Measurements from ENCODE around the gene CYP4A22. TPM values are rescaled to one million over a fixed set of nuclear protein-coding genes. Genes with fewer than 3 reads are reported as not detected.
"Not testable (repeated sequence)": the region's sequence is repeated elsewhere in the genome, so short reads cannot be mapped to it uniquely, and the experiment has no call there.

Gene CYP4A22, protein sequence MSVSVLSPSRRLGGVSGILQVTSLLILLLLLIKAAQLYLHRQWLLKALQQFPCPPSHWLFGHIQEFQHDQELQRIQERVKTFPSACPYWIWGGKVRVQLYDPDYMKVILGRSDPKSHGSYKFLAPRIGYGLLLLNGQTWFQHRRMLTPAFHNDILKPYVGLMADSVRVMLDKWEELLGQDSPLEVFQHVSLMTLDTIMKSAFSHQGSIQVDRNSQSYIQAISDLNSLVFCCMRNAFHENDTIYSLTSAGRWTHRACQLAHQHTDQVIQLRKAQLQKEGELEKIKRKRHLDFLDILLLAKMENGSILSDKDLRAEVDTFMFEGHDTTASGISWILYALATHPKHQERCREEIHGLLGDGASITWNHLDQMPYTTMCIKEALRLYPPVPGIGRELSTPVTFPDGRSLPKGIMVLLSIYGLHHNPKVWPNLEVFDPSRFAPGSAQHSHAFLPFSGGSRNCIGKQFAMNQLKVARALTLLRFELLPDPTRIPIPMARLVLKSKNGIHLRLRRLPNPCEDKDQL
- total RNA-seq (ENCODE audit: unreplicated experiment) = 0.17 TPM
- long read RNA-seq = 0 reads

DNA sequence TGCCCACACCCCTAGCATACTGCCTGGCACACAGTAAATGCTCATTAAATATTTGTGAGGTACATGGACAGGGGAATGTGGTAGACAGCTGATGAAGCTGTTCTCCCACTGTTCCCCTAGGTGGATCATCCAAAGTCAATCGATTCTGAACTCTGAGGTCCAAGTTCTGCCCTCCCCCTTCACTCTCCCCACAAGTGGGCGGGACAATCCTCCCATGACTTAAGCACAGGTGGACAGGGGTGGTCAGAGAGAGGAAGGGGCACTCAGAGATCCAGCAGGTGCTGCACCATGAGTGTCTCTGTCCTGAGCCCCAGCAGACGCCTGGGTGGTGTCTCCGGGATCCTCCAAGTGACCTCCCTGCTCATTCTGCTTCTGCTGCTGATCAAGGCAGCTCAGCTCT is at the start of gene CYP4A22:
TSS of gene CYP4A22 (plus strand) at position 244 of the 400 bp plus-strand sequence. CDS start at position 289, 45 bp downstream.
- Mint-ChIP-seq H3K27ac (ENCODE audit: unreplicated experiment) (no peak within 1 kb of the TSS), H3K4me1 (ENCODE audit: low read depth, unreplicated experiment) (no peaks in the 10 kb centered on the region), H3K4me3 (ENCODE audit: unreplicated experiment) (no peak within 1 kb of the TSS), H3K36me3 (ENCODE audit: unreplicated experiment) (no peaks in the 10 kb centered on the region), H3K27me3 (ENCODE audit: unreplicated experiment) (no peaks in the 10 kb centered on the region), H3K9me3 (ENCODE audit: unreplicated experiment) (peaks cover 2% of the 10 kb centered on the region)
- TF ChIP-seq, protein P1, sequence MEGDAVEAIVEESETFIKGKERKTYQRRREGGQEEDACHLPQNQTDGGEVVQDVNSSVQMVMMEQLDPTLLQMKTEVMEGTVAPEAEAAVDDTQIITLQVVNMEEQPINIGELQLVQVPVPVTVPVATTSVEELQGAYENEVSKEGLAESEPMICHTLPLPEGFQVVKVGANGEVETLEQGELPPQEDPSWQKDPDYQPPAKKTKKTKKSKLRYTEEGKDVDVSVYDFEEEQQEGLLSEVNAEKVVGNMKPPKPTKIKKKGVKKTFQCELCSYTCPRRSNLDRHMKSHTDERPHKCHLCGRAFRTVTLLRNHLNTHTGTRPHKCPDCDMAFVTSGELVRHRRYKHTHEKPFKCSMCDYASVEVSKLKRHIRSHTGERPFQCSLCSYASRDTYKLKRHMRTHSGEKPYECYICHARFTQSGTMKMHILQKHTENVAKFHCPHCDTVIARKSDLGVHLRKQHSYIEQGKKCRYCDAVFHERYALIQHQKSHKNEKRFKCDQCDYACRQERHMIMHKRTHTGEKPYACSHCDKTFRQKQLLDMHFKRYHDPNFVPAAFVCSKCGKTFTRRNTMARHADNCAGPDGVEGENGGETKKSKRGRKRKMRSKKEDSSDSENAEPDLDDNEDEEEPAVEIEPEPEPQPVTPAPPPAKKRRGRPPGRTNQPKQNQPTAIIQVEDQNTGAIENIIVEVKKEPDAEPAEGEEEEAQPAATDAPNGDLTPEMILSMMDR (IDR thresholded peaks at IDR 0.05; ENCODE audit: partially characterized antibody, unreplicated experiment) = no peak
- no peak for DNase-seq

DNA sequence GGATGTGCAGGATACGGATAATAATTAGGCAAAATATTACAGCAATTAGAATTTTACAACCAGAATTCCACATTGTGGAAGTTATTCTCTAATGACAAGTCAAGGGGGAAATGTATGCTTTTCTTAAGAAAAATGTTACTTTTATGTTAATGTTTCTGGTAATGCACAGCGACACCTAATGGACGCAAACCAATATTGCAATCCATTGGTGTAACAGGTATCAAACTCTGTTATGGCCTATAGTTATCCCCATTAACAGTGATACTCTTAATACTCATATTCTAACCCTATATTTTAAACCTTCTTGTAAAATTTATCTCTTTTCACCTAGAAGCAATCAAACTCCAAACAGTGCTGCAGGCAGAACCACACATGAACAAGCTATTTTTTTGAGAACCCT is 47.9 kb upstream of the CYP4A22 start:
- H3K4me1 Mint-ChIP-seq (ENCODE audit: low read depth, unreplicated experiment); H3K27ac Mint-ChIP-seq (ENCODE audit: unreplicated experiment); H3K36me3 Mint-ChIP-seq (ENCODE audit: unreplicated experiment); H3K9me3 Mint-ChIP-seq (ENCODE audit: unreplicated experiment); H3K4me3 Mint-ChIP-seq (ENCODE audit: unreplicated experiment); H3K27me3 Mint-ChIP-seq (ENCODE audit: unreplicated experiment): not testable (repeated sequence)
- DNase-seq = peak; percentile 34
- TF ChIP-seq, protein P1 (IDR thresholded peaks at IDR 0.05; ENCODE audit: partially characterized antibody, unreplicated experiment) = peak; percentile 76

DNA sequence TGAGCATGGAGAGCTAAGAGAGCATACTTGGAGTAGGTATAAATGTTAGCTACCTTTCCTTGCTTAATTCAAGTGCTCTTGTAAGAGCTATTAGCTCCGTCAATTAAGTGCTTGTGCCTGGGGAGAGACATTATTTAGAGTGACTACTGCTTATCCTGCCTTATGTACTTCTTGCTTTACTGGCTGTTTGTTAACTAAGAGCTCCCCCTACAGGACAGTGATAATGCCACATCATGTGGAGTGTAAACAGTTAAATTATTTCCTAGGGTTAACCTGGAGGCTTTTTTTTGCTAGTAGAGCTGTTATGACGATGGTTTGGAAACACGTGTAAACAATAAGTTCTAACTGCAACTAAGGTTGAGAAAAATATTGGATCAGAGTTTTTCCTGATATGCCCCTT is 45.8 kb upstream of the CYP4A22 start:
- H3K36me3 Mint-ChIP-seq (ENCODE audit: unreplicated experiment); H3K4me1 Mint-ChIP-seq (ENCODE audit: low read depth, unreplicated experiment); DNase-seq; H3K27me3 Mint-ChIP-seq (ENCODE audit: unreplicated experiment); H3K4me3 Mint-ChIP-seq (ENCODE audit: unreplicated experiment); H3K27ac Mint-ChIP-seq (ENCODE audit: unreplicated experiment); H3K9me3 Mint-ChIP-seq (ENCODE audit: unreplicated experiment): not testable (repeated sequence)
- TF ChIP-seq, protein P1 (IDR thresholded peaks at IDR 0.05; ENCODE audit: partially characterized antibody, unreplicated experiment) = peak; percentile 58

DNA sequence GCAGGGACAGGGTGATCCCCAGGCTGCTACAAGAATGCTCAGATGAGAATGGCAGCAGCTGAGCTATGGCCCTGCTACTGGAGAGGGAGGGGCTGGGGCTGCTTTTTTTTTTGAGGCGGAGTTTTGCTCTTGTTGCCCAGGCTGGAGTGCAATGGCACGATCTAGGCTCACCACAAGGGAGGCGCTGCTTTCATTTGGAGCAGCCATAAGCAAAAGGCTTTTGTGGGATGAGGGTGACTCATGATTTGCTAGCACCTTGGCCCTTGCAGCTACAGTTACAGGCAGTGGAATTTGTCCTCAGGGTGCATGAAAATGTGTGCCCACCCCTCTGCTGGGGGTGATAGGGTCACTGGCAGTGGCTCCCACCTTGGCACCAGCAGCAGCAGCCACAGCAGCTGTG is 32.4 kb upstream of the CYP4A22 start:
- Mint-ChIP-seq H3K9me3 (ENCODE audit: unreplicated experiment) (peaks cover 2% of the 10 kb centered on the region), H3K36me3 (ENCODE audit: unreplicated experiment) (peaks cover 9% of the 10 kb centered on the region), H3K4me3 (ENCODE audit: unreplicated experiment) (no peak overlapping the region), H3K27ac (ENCODE audit: unreplicated experiment) (no peak overlapping the region), H3K27me3 (ENCODE audit: unreplicated experiment) (peaks cover 4% of the 10 kb centered on the region), H3K4me1 (ENCODE audit: low read depth, unreplicated experiment) (no peaks in the 10 kb centered on the region)
- no peak for DNase-seq
- TF ChIP-seq, protein P1 (IDR thresholded peaks at IDR 0.05; ENCODE audit: partially characterized antibody, unreplicated experiment) = no peak

DNA sequence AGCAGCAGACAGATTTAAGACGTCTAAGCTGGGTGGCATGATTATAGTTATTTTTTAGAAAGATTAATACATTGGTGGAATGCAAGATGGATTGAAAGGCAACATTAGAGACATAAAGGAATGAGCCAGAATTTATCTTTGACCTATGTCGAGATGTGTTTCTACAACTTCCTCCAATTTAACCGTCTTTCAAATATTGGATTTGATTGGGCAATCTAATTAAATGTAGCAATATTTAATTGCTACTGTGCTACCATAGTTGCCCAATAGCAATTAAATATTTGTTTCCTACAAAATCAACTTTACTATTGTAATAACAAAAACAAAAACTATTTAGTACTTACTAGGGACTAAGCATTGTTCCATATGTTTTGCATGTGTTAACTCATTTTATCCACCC is 30.4 kb upstream of the CYP4A22 start:
- Mint-ChIP-seq H3K27ac (ENCODE audit: unreplicated experiment) (no peak overlapping the region), H3K4me1 (ENCODE audit: low read depth, unreplicated experiment) (no peaks in the 10 kb centered on the region), H3K4me3 (ENCODE audit: unreplicated experiment) (no peak overlapping the region), H3K36me3 (ENCODE audit: unreplicated experiment) (peaks cover 9% of the 10 kb centered on the region), H3K9me3 (ENCODE audit: unreplicated experiment) (peaks cover 2% of the 10 kb centered on the region), H3K27me3 (ENCODE audit: unreplicated experiment) (peaks cover 4% of the 10 kb centered on the region)
- TF ChIP-seq, protein P1 (IDR thresholded peaks at IDR 0.05; ENCODE audit: partially characterized antibody, unreplicated experiment) = no peak
- no peak for DNase-seq

DNA sequence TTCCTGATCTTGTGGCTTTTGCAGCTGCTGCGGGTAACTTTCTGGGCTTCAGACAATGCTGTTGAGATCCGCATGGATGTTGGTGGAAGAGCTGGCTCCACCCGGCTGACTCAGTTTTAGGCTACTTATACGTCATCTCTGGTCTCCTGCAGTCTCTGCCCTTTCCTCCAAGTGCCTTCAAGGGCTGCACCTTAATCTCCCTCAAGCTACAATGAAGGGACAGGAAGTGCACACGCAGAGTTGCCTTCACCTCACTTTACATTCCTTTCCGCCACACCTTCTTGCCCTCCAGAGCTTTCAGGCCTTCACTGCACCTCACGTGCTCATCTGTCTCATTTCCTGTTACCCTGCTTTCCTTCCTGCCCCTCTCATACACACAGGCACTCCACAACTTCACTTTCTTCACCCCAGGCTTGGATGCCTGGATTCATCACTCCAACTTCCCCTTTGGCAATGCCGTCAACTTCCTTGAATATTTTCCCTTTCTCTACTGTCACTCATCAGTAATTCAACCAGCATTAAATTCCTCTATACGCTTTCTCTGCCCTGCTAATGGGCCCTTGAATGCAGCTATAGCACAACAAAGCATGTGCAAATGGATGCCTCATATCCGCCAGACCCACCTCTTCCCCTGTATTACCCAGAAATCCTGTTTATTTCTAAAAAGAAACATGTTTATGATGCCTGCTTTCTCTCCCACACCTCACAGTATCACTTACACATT is 29.2 kb upstream of the CYP4A22 start:
- not testable (repeated sequence) for H3K4me1 Mint-ChIP-seq (ENCODE audit: low read depth, unreplicated experiment); H3K27ac Mint-ChIP-seq (ENCODE audit: unreplicated experiment); H3K36me3 Mint-ChIP-seq (ENCODE audit: unreplicated experiment); H3K9me3 Mint-ChIP-seq (ENCODE audit: unreplicated experiment); H3K27me3 Mint-ChIP-seq (ENCODE audit: unreplicated experiment); DNase-seq; H3K4me3 Mint-ChIP-seq (ENCODE audit: unreplicated experiment)

DNA sequence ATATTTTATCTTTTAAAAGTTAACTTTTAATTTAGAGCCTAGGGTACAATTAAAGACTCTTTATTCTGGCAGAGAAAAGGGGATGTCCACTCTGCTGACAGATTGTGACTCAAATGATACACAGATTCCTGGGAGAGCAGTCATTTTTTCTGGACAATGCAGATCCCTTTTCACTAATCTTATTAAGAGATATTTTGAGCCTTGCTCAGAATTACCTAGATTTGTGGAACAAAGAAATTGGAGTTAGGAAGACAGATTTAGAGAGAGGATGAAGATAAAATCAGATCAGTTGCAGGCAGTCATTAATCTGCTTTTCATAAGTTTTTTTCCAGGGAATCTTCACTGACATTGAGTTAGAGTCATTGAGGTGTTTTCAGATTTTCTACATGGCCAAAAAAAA is 27.8 kb upstream of the CYP4A22 start:
- H3K36me3 Mint-ChIP-seq (ENCODE audit: unreplicated experiment); H3K27ac Mint-ChIP-seq (ENCODE audit: unreplicated experiment); H3K9me3 Mint-ChIP-seq (ENCODE audit: unreplicated experiment); DNase-seq; H3K4me3 Mint-ChIP-seq (ENCODE audit: unreplicated experiment); H3K27me3 Mint-ChIP-seq (ENCODE audit: unreplicated experiment); H3K4me1 Mint-ChIP-seq (ENCODE audit: low read depth, unreplicated experiment): not testable (repeated sequence)

Data from glutamatergic neuron (in vitro differentiated cells).